Breast epithelium (tissue), 4 donors: ENCODE results near the gene BBLN. TPM values are rescaled to one million over a fixed set of nuclear protein-coding genes. Genes with fewer than 3 reads are reported as not detected.

ENCODE experiments used
- DNase-seq, 2 donors: peaks; one replicate each; pipeline ENCODE4 v3.0.0-alpha.2; 2019; ENCODE audit warnings: low spot score in 2 of 2
- H3K27ac ChIP-seq, 2 donors: fragments of 200-600 bp; sonication (generic) in 1 of 2; one replicate each; pipeline ENCODE4 v1.5.1; 2016 to 2019; ENCODE audit warnings: mild to moderate bottlenecking in 1 of 2
- H3K27me3 ChIP-seq, 2 donors: fragments of 200-600 bp; sonication (generic) in 1 of 2; one replicate each; pipeline versions ENCODE4 v1.5.1 to v1.6.0; 2017 to 2019; ENCODE audit warnings: control low read depth in 1 of 2, mild to moderate bottlenecking in 1 of 2
- H3K36me3 ChIP-seq: fragments of 200-600 bp; one replicate; pipeline ENCODE4 v1.5.1; 2019
- H3K4me1 ChIP-seq, 2 donors: fragments of 200-600 bp; sonication (generic); one replicate each; pipeline ENCODE4 v1.5.1; 2016 to 2019; ENCODE audit warnings: control low read depth in 1 of 2
- H3K4me3 ChIP-seq, 3 donors: fragments of 200-600 bp; sonication (generic); 1 replicate in 2 of 3; 2 replicates in 1 of 3; pipeline ENCODE4 v1.5.1; 2016 to 2019; ENCODE audit warnings: mild to moderate bottlenecking in 3 of 3, moderate library complexity in 2 of 3
- H3K9me3 ChIP-seq, 2 donors: fragments of 200-600 bp; sonication (generic) in 1 of 2; one replicate each; pipeline ENCODE4 v1.5.1; 2016 to 2019; ENCODE audit warnings: control low read depth in 1 of 2
- POLR2A ChIP-seq: fragments of 450-650 bp; IDR thresholded peaks from one replicate; pipeline ENCODE4 v1.6.1; 2016; ENCODE audit warnings: antibody characterized with exemption, mild to moderate bottlenecking, moderate library complexity
- POLR2AphosphoS5 ChIP-seq, 3 donors: sonication (generic); formaldehyde crosslinking; IDR thresholded peaks; one replicate each; pipeline ENCODE4 v1.6.1; 2017; ENCODE audit warnings: antibody characterized with exemption in 3 of 3
- intact Hi-C: fragments of 100-400 bp; cut with DNase I; formaldehyde crosslinking; loops from one replicate; pipeline ENCODE4 v1.15.1; 2023; ENCODE audit warnings: low total_unique reads
- total RNA-seq, 3 donors: library from RNA; depleted of rRNA; stranded (reverse); fragments of >200 nt; gene quantifications; one replicate each; pipeline ENCODE4 v1.1.0, GENCODE V29; 2016
- TF ChIP-seq, protein P1 (sequence below), 3 donors: fragments of 450-650 bp; IDR thresholded peaks; one replicate each; pipeline ENCODE4 v1.5.1; 2016 to 2017; ENCODE audit warnings: antibody characterized with exemption in 3 of 3, mild to moderate bottlenecking in 3 of 3, moderate library complexity in 3 of 3

Gene BBLN
- total RNA-seq, 3 donors from 2014 or later: 144 to 232 (median 152) TPM

DNA sequence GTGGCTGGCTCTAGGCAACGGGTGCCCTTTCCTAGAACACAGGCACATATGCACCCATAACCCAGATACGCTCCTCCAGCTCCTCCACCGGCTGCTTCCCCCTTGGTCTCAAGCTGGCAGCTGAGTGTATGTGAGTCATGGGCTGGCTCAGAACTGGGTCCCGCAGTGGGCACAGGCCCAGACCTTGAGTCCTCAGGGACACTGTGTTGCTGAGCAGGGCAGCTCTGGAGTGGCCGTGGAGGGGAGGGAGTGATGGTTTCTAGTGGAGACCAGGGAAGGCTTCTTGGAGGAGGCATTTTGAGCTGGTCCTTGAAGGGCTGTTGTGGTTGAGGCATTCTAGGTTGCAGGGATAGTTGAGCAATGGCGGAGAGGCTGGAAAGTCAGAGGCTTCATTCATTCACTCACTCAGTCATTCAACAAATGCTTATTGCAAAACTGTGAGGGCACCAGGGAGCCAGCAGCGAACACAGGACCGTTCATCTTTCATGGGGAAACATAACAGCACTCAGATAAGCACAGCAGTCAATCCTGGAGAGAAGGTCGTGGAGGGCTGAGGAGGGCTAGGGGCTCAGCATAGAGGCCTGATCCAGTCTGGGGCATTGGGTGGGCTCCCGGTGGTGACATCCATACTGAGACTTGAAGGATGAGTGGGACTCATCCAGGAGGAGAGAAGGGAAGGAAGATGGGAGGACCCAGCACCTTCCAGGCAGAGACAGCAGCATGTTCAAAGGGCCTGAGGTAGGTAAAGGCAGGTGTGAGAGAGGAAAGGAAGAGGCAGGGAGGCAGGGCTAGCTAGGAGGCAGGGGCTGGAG lies 2.4 kb downstream of the BBLN start:
- intact Hi-C loops: no loop called here
- H3K9me3 ChIP-seq: no peaks in the 10 kb centered on the region
- no peaks in the 10 kb centered on the region for H3K27me3 ChIP-seq
- no peaks in the 10 kb centered on the region for H3K4me1 ChIP-seq
- no peak for DNase-seq
- TF ChIP-seq POLR2A (no peak), POLR2AphosphoS5 (IDR thresholded peaks at IDR 0.05) (no peak)
- TF ChIP-seq, protein P1, sequence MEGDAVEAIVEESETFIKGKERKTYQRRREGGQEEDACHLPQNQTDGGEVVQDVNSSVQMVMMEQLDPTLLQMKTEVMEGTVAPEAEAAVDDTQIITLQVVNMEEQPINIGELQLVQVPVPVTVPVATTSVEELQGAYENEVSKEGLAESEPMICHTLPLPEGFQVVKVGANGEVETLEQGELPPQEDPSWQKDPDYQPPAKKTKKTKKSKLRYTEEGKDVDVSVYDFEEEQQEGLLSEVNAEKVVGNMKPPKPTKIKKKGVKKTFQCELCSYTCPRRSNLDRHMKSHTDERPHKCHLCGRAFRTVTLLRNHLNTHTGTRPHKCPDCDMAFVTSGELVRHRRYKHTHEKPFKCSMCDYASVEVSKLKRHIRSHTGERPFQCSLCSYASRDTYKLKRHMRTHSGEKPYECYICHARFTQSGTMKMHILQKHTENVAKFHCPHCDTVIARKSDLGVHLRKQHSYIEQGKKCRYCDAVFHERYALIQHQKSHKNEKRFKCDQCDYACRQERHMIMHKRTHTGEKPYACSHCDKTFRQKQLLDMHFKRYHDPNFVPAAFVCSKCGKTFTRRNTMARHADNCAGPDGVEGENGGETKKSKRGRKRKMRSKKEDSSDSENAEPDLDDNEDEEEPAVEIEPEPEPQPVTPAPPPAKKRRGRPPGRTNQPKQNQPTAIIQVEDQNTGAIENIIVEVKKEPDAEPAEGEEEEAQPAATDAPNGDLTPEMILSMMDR (IDR thresholded peaks at IDR 0.05): no peak
- H3K36me3 ChIP-seq: peaks cover 4% of the 10 kb centered on the region
- no peak overlapping the region for H3K27ac ChIP-seq
- H3K4me3 ChIP-seq: no peak overlapping the region

DNA sequence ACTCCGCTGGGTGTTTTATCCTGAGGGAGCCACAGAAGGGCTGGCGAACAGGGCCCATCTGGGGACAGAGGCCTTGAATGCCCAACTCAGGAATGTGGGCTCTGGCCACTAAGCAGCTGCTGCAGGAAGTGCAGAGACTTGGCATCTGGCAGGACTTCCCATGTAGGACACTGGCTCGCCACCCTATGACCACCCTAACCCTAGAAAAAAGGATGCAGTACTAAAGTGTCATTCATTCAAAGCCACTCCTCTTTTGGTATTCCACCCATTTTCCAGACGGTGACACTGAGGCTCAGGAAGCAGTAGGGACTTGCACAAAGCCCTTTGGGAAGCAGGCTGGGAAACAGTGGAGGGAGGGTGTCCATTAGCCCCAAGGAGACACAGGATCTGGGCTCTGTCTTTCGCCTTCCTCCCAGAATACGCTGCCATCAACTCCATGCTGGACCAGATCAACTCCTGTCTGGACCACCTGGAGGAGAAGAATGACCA lies 3.0 kb downstream of the BBLN start:
- peaks cover 4% of the 10 kb centered on the region for H3K36me3 ChIP-seq
- no peak overlapping the region for H3K4me3 ChIP-seq
- H3K27me3 ChIP-seq: no peaks in the 10 kb centered on the region
- no peak overlapping the region for H3K27ac ChIP-seq
- H3K9me3 ChIP-seq: no peaks in the 10 kb centered on the region
- DNase-seq: no peak
- intact Hi-C loops: no loop called here
- H3K4me1 ChIP-seq: no peaks in the 10 kb centered on the region
- TF ChIP-seq POLR2A (no peak), POLR2AphosphoS5 (IDR thresholded peaks at IDR 0.05) (no peak)
- TF ChIP-seq, protein P1 (IDR thresholded peaks at IDR 0.05): no peak

DNA sequence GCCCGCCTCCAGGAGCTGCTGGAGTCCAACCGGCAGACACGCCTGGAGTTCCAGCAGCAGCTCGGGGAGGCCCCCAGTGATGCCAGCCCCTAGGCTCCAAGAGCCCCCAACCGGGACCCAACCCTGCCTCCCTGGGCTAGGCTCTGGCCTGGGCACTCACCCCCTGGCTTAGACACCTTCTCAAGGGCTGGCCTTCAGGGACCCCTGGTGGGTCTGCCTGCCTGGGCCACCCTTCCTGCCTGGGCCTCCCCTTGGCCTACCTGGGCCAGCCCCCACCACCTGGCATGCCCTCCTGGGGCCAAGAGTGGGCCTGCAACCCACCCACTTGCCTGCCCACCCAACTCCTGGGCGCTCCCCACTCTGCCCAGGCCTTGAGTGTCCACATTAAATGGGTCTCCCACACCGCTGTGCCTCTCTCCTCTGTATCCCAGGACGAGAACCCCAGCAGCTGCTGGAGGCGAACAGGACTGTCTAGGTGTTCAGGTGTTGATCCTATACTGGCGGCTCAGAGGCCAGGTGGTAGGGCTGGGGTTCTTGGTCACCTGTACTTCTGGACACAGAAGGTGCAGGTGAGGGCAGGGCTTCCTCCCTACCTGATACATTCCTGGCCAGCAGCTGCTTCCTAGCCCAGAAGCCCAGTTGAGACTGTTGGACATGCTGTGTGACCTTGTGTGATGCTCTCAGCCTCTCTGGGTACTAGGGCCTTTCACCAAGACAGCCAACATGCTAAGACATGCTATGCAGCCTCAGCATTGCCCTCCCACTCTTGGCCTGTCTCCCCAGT lies 3.6 kb downstream of the BBLN start:
- Histone ChIP-seq H3K27ac (peak overlapping the region in 1 of 2 donors; percentile 53), H3K36me3 (peaks cover 4% of the 10 kb centered on the region), H3K4me1 (no peaks in the 10 kb centered on the region), H3K4me3 (no peak overlapping the region), H3K9me3 (no peaks in the 10 kb centered on the region), H3K27me3 (no peaks in the 10 kb centered on the region)
- TF ChIP-seq POLR2A: no peak
- TF ChIP-seq, protein P1 (IDR thresholded peaks at IDR 0.05): no peak
- TF ChIP-seq POLR2AphosphoS5 (IDR thresholded peaks at IDR 0.05): no peak
- intact Hi-C loops: no loop called here
- no peak for DNase-seq

DNA sequence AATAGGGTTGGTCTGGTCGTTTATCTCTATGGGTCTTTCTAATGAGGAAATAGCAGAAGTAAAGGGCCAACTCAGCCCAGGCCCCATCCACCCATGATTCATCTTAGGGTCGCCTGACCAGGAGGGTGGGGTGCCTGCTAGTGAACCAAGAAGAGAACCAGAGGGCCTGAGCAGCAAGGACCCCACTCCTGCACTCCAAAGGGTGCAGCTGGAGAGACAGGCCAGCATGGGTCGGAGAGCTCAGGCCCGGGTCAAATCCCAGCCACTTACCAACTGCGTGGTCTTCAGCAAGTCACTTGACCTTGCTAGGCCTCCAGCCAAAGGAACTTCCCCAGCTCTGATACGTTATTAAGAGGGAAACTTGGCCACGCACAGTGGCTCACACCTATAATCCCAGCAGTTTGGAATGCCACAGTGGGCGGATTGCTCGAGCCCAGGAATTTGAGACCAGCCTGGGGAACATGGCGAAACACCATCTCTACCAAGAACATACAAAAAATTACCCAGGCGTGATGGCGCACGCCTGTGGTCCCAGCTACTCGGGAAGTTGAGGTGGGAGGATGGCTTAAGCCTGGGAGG lies 4.3 kb downstream of the BBLN start:
- peak overlapping the region; percentile 38 to 53 for H3K27ac ChIP-seq
- H3K27me3 ChIP-seq: no peaks in the 10 kb centered on the region
- H3K36me3 ChIP-seq: peaks cover 4% of the 10 kb centered on the region
- intact Hi-C loops: no loop called here
- no peaks in the 10 kb centered on the region for H3K4me1 ChIP-seq
- H3K4me3 ChIP-seq: no peak overlapping the region
- DNase-seq: peak in 1 of 2 donors; percentile 55
- no peak for TF ChIP-seq POLR2AphosphoS5 (IDR thresholded peaks at IDR 0.05)
- TF ChIP-seq, protein P1 (IDR thresholded peaks at IDR 0.05): no peak
- no peak for TF ChIP-seq POLR2A
- no peaks in the 10 kb centered on the region for H3K9me3 ChIP-seq
